T-helper 2 cell (primary cell): ENCODE measurements around the gene ANKRD13D.

Experiments used
- DNase-seq, 5 experiments: peaks; one replicate each; pipeline versions ENCODE4 v3.0.0 to v3.0.0-alpha.2; 2012 to 2022

ANKRD13D gene

DNA sequence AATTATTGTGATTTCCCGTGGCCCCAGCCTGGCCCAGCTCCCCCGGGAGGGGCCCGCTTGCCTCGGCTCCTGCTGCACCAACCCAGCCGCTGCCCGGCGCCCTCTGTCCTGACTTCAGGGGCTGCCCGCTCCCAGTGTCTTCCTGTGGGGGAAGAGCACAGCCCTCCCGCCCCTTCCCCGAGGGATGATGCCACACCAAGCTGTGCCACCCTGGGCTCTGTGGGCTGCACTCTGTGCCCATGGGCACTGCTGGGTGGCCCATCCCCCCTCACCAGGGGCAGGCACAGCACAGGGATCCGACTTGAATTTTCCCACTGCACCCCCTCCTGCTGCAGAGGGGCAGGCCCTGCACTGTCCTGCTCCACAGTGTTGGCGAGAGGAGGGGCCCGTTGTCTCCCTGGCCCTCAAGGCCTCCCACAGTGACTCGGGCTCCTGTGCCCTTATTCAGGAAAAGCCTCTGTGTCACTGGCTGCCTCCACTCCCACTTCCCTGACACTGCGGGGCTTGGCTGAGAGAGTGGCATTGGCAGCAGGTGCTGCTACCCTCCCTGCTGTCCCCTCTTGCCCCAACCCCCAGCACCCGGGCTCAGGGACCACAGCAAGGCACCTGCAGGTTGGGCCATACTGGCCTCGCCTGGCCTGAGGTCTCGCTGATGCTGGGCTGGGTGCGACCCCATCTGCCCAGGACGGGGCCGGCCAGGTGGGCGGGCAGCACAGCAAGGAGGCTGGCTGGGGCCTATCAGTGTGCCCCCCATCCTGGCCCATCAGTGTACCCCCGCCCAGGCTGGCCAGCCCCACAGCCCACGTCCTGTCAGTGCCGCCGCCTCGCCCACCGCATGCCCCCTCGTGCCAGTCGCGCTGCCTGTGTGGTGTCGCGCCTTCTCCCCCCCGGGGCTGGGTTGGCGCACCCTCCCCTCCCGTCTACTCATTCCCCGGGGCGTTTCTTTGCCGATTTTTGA, 3.3 kb upstream of the ANKRD13D start:
- DNase-seq: peak in 3 of 5 experiments; percentile 32 to 78 (median 68)

DNA sequence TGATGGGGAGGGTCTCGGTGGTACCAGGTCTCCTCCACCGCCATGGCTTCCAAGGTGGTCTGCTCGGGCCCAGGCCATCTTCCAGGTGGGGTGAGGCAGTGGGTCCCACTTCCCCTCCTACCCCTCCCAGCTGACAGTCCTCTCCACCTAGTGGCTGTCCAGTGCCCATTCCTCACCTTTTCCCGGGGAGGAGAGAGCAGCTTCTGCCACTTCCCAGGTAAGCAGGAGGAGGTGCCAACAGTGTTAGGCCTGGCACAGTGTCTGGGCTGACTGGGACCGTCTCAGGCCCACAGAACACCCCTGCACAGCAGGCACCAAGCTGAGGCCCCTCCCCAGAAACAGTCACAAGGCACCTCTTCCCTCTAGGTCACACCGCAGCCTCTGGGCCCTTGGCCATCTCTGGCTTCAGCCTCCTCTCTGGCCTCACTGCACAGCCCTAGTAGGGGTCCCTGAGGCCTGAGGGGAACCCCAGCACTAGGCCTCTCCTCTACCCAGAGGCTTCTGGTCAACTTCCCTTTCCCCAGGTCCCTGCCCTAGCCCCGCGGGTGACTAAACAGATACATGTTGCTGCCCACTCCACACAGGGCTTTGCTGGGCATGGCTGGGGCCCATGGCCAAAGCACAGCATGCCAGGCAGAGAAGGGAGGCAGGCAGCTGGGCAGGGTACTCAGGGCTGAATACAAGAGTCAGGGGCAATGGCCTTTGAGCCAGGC, 2.3 kb upstream of the ANKRD13D start:
- DNase-seq: peak in 1 of 5 experiments; percentile 60

DNA sequence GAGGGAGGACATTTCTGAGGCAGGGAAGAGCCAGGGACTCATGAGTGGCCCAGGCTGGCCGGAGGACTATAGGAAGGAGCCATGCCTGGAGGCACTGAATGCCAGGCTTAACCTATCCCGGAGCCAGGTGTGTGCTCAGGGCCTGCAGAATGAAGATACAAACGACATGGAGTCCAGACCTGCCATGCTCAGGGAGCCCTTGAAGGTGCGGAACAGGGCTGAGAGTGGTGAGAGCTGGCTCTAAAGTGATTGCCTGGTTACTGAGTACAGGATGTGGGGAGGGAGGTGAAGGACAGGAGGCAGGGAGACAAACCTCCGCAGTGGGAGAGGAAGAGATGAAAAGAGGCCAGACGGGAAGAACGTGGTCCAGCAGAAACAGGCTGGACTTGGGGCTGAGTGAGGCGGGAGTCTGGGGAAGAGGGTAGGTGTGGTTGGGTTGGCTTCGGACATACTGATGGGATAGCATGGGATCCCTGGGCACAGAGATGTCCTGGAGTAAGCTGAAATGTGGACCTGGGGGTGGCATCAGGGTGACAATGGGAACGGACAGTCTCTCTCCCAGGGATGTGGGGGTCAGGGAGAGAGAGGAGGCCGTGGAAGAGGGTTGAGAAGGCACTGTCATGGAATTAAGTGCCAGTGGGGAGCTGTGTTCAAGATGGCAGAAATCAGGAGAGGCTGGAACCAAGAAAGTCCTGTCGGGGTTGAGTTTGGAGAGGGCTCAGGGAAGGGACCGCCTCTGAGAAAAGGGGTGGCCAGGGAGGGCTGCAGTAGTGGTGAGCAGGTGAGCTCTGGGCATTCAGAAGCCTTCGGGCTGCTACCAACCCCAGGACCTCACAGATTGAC, 1.5 kb upstream of the ANKRD13D start:
- DNase-seq: peak in 2 of 5 experiments; percentile 64 to 89

DNA sequence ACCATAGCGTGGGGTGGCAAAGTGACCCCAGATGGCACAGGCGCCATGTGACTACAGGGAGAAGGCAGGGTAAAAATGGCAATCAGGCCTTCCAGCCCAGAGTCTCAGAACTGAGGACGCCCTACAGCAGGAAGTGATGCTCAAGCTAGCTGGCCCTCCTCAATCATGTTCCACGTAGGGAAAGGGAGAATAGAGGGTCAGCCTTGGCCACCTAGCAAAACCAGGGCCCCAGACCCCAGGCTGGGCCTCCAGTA, 978 bp upstream of the ANKRD13D start:
- DNase-seq: no peak

DNA sequence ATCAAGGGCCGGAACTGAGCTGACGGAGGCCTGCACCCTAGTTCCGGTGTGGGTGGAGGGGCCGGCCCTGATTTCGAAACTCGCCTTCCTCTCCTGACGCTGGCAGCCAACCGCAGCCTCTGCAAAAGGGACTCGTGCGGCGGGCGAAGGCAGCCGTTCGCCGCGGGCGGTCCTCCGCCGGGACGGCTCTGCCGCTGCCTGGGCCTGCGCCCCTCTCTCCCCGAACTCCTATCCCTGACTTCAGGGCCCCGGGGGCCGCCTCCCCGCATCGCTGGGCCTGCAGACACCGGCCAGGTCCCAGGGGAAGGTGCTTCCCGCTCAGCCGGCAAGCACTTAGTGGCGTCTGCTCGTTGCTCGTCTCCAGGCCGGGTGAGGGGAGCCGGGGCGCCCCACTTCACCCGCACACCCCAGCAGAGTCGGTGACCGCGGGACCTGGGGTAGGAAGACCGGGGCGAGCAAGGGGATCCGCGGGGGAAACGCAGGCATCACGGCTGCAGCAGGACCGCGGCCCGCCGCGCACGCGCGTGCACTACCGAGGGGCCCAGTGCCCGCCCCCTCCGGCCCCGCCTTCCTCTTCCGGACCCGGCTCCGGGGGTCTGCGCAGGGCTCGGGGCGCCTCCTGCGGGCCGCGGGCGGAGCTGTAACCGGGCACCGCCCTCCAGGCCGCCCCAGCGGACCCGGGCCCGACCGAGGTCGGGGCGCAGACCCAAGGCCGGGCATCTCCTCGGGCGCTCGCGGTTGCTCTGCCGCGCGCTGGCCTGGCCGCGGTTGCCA, 464 bp upstream of the ANKRD13D start:
- peak; percentile 77 to 96 (median 84) for DNase-seq

DNA sequence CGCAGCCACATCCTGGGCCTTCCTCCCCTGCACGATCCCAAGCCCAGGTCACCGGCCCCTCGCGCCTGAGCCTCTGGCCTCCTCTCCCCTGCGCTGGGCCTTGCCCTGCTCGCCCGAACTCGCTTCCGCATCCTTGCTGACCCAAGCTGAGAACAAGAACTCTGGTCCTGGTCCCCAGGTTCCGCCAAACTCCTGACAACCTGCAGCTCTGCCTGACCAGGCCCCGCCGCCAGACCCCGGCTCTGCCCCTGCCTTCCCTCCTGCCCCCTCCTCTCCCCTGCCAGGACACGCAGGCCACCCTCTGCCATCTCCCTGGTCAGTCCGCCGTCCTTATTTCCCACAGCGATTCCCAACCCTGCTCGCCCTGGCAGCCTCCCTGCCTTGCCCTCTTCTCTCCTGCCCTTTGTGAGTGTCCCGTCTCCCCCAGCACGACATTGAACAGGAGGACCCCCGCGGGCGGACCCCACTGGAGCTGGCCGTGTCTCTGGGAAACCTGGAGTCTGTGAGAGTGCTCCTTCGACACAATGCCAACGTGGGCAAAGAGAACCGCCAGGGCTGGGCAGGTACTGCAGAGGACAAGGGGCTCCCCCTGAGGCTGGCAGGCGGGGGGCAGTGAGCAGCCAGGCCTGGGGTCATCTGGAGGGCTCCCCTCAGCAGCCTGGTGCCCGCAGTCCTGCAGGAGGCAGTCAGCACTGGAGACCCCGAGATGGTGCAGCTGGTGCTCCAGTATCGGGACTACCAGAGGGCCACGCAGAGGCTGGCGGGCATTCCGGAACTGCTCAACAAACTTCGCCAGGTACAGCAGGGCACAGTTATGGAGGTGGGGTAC, 762 bp downstream of the ANKRD13D start:
- no peak for DNase-seq

DNA sequence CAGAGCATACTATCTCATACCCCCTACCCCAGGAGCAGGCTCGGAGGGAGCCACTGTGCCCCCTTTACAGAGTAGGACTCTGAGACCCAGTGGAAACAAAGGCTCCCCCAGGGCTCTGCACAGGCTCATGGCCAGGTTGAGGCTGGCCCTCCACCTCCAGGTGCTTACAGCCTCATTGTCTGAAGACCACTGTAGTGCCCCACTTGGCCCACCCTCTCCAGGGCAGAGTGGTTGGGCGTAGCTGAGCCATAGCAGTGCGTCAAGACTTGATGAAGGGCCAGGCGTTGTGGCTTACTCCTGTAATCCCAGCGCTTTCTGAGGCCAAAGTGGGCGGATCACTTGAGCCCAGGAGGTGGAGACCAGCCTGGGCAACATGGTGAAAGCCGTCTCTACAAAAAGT, 1.7 kb downstream of the ANKRD13D start:
- no peak for DNase-seq

DNA sequence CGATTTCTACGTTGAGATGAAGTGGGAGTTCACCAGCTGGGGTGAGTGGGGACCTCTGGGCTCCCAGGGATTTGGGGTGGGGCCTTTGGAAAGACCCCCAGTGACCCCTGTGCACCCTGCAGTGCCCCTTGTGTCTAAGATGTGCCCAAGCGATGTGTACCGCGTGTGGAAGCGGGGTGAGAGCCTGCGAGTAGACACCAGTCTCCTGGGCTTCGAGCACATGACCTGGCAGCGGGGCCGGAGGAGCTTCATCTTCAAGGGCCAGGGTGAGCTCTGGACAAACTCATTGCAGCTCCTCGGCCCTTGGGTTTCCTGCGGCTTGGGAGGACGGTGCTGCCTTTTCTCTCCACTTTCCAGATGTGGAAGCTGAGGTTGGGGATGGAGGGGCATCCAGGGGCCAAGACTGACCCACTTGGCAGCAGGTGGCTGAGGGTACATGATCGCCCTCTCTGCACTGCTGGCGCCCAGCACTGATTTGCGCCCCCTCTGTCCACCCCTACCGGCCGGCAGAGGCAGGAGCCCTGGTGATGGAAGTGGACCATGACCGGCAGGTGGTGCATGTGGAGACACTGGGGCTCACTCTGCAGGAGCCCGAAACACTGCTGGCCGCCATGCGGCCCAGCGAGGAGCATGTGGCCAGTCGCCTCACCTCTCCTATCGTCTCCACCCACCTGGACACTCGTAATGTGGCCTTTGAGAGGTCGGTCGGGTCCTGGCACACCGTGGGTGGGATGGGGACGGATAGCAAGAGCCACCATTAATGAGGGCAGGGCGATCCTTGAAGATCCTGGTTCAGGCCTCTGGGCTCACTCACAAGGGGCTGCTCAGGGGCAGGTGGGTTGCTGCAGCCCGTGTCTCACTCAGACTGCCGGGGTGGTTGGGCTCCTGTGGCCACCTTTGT, 2.6 kb downstream of the ANKRD13D start:
- DNase-seq: no peak

DNA sequence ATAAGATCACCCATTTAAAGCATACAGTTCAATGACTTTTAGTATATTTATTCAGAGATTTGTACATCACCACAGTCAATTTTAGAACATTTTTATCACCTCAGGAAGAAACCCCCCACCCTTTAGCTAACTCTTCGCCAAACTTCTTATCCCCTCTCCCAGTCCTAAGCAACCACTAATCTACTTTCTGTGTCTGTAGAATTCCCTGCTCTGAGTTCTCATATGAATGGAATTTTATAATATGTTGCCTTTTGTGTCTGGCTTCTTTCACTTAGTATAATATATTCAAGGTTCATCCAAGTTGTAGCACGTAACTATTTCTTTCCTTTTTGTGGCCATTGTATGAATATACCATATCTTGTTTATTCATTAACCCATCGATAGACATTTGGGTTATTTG, 3.6 kb downstream of the ANKRD13D start:
- no peak for DNase-seq

DNA sequence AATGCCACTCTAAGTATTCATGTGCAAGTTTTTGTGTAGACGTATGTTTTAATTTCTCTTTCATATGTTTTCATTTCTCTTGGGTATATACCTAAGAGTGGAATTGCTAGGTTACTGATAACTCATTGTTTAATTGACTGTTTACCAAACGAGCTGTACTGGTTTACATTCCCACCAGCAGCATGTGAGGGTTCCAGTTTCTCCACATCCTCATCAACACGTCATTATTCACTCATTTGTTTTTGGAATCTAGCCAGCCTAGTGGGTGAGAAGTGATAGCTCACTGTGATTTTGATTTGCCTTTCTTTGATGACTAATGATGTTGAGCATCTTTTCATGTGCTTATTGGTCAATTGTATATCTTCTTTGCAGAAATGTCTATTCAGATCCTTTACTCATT, 4.0 kb downstream of the ANKRD13D start:
- DNase-seq: peak in 2 of 5 experiments; percentile 61 to 67

DNA sequence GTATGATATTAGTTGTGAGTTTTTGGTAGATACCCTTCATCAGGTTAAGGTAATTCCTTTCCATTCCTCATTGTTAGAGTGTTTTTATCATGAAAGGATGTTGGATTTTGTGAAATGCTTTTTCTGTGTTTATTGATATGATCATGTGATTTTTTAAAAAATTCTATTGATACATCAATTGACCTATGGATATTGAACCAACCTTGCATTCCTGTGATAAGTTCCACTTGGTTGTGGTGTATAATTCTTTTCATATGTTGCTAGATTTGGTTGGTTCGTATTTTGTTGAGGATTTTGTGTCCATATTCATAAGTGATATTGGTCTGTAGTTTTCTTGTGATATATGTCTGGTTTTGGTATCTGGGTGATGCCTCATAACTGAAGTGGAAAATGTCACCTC, 6.7 kb downstream of the ANKRD13D start:
- DNase-seq: peak in 1 of 5 experiments; percentile 48

DNA sequence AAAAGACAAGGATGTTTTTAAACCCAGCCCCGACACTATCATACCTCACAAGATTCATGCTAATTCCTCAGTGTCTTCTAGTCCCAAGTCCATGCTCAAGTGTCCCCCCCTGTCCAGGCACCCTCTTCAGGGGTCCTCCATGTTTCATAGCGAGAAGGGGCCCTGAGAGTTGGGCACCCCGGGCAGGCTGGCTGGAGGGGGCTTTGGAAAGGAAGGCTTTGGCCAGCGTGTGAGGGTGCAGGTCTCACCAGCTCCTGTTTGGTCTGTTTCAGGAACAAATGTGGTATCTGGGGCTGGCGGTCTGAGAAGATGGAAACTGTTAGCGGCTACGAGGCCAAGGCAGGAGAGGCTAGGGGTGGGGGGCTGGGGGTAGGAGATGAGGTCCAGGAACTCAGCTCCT, 9.7 kb downstream of the ANKRD13D start:
- DNase-seq: peak in 1 of 5 experiments; percentile 2

DNA sequence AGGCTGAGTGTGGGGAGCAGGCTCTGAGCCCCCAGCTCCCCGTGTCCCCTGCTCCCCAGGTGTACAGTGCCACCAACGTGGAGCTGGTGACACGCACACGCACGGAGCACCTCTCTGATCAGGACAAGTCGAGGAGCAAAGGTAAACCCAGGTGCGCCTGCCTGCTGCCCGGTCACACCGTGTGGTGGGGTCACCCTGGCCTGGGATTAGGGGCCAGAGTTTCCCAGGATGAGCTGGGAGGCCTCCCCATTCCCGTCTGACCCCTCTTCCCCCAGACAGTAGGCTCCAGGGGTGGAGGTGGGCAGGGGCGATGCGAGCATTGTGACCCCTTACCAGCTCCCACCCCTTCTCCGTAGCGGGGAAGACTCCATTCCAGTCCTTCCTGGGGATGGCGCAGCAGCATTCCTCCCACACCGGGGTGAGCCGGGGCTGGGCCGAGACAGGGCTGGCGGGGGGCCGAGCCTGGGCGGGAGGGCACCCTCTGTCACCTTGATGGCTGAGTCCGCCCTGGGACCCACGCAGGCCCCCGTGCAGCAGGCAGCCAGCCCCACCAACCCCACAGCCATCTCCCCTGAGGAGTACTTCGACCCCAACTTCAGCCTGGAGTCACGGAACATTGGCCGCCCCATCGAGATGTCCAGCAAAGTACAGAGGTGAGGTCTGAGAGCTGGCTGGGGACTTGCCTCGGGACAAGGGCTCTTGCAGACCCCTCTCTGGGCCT, 10.5 kb downstream of the ANKRD13D start:
- DNase-seq: no peak

DNA sequence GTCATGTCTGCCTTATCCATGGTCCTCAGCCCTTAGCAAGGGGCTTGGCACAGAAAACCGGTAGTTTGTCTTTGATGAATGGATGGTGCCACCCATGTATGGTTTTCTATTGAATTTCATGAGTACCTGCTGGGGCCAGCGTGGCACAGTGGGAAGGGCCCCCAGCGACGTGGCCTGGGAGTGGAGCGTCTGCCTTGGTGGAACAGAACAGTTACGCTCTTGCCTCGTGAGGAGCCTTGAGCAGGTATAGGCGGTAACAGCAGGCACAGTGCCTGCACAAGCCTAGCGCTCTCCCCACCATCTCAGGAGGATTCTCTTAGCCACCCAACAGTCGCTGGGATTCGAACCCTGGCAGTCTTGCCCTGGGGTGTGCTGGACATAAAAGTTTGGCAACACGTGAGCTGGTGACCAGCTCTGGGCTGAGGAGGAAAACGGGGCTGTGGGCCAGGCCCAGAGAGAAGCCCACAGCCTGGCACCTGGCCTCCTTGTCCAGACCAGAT, 11.2 kb downstream of the ANKRD13D start:
- no peak for DNase-seq

DNA sequence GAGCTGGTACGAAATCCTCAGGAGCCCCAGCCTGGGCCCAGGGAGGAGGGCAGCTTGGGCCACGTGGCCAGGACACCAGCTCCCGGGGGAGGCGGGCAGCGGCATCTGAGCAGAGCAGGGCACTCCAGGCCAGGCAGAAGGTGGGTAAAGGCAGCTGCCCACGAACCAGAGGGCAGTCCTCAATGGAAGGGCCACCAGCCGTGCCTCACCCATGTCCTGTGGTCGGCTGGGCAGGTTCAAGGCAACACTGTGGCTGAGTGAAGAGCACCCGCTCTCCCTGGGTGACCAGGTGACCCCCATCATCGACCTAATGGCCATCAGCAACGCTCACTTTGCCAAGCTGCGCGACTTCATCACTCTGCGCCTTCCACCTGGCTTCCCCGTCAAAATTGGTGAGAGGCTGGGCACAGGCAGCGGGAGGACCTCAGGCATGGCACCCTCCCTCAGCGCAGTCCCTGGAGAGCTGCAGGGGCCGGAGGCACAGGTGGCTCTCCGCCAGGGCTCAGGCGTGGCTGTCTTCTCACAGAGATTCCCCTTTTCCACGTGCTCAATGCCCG, 11.7 kb downstream of the ANKRD13D start:
- peak in 1 of 5 experiments; percentile 5 for DNase-seq

DNA sequence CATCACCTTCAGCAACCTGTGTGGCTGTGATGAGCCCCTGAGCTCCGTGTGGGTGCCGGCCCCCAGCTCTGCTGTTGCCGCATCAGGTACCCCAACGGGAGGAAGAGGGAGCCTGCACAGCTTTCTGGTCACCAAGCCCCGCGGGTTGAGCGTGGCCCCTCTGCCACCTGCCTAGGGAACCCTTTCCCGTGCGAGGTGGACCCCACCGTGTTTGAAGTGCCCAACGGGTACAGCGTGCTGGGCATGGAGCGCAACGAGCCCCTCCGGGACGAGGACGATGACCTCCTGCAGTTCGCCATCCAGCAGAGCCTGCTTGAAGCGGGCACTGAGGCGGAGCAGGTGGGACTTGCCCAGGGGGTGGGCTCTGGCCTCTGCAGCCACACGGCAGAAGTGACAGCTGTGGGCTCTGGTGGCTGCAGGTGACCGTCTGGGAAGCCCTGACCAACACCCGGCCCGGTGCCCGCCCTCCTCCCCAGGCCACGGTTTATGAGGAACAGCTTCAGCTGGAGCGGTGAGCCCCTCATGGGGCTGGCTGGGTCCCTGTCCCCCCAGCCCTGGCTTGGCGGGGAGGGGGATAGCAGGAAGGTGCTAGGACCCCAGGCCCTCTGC, 12.3 kb downstream of the ANKRD13D start:
- DNase-seq: peak in 1 of 5 experiments; percentile 8

DNA sequence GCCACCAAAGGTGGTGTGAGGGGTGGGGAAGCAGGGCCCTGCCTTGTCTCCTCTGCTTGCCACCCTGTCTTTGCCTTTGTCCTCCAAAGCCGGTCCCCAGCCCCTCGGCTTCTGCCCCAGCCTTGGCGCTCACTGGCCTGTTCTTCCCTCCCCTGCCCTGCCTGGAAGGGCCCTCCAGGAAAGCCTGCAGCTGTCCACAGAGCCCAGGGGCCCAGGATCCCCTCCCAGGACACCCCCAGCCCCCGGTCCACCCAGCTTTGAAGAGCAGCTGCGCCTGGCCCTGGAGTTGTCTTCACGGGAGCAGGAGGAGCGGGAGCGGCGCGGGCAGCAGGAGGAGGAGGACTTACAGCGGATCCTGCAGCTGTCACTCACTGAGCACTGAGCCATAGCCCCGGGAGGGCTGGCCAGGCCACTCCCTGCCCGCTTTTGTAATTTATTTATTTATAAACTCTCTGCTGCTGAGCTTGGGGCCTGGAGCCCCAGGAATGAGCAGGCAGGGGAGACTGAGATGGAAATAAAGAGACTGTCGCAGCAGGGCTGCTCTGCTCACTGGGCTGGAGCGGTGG, 12.9 kb downstream of the ANKRD13D start:
- peak in 1 of 5 experiments; percentile 7 for DNase-seq

DNA sequence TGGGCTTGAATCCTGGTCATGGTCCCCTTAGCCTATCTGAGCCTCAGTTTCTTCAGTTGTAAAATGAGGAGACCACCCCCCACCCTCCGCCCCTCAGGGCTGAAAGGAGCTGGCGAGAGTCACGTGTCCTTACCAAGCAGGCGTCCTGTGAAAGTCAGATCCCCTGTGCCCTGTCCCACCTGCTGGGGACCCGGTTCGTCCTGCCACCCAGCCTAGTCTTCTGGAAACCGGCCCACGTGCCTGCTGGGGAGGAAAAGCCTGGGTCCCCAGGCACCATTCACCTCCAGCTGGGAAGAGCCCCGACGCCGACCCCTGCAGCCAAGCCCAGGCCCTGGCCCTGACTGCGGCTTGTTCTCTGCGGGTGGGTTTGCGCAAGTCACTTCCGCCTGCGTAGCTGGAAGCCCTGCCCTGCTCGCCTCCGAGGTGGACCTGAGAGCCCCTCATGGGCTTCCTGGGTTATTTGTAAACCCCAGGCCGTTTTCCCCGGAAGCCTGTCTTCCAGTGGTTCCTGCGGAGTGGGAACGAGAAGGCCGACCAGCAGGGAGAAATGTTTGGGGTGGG, 13.5 kb downstream of the ANKRD13D start:
- DNase-seq: peak in 3 of 5 experiments; percentile 8 to 37 (median 15)
